ENCODE measurements around the gene GRN. TPM values are rescaled to one million over a fixed set of nuclear protein-coding genes. Genes with fewer than 3 reads are reported as not detected.
"Not testable (repeated sequence)": the region's sequence is repeated elsewhere in the genome, so short reads cannot be mapped to it uniquely, and the experiment has no call there.

GRN gene
- polyA plus RNA-seq, 1 donor: 218 TPM

GRCh38 chr17:44346064-44346844, 1.2 kb downstream of the GRN start:
- no peak for DNase-seq (ENCODE audit: low read depth)

DNA sequence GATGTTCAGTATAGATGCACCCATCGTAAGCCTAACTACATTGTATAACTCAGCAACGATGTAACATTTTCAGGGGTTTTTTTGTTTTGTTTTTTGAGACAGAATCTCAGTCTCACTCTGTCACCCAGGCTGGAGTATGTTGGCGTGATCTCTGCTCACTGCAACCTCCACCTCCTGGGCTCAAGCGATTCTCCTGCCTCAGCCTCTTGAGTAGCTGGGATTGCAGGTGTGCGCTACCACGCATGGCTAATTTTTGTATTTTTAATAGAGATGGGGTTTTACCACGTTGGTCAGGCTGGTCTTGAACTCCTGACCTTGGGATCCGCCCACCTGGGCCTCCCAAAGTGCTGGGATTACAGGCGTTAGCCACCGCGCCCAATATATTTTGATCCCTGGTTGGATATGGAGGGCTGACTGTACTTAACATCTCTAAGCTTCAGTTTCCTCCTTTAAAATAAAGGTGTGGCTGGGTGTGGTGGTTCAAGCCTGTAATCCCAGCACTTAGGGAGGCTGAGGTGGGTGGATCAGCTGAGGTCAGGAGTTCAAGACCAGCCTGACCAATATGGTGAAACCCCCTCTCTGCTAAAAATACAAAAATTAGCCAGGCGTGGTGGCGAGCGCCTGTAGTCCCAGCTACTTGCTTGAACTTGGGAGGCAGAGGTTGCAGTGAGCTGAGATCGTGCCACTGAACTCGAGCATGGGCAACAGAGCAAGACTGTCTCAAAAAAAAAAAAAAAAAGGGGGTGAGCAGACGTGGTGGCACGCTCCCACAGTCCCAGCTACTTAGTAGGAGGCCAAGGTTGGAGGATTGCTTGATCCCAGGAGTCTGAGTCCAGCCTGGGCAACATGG, 2.3 kb downstream of the GRN start:
- DNase-seq (ENCODE audit: low read depth): not testable (repeated sequence)

DNA sequence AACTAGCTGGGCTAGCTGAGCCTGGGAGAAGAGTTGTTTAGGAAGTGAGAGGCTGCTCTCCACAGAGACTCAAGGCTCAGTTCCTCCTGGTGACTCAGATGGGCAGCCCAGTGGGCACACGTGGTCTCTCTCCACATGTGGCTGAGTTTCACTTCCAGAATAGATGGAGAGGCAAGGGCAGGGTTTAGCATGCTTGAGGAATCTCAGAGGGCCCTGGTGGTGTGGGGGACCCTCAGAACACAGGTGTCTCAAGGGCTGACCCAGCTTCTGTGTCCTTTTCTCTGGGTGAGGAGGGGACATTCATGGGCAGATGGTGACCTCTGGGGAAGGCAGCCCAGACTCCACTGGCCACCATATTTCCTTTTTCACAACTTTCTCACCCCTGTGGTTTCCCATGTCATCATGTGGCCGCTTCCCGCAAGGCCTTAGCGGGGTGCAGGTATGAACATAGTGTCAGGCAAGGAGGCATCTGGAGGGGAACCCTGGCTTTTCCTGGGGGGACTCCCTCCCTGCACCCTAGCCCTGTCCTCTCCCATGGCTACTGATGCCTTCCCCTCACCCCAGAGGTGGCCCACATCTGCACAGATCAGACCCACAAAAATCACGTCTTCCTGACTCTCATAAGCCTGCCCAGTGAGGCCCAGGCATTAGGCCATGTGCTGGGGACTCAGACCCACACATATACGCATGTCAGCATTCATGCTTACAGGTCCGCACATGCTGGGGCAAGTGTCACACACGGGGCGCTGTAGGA, 3.3 kb downstream of the GRN start:
- DNase-seq (ENCODE audit: low read depth): no peak

- DNase-seq (ENCODE audit: low read depth): no peak
These were observed 3.9 kb downstream of the GRN start for GRCh38 chr17:44348988-44349364.

DNA sequence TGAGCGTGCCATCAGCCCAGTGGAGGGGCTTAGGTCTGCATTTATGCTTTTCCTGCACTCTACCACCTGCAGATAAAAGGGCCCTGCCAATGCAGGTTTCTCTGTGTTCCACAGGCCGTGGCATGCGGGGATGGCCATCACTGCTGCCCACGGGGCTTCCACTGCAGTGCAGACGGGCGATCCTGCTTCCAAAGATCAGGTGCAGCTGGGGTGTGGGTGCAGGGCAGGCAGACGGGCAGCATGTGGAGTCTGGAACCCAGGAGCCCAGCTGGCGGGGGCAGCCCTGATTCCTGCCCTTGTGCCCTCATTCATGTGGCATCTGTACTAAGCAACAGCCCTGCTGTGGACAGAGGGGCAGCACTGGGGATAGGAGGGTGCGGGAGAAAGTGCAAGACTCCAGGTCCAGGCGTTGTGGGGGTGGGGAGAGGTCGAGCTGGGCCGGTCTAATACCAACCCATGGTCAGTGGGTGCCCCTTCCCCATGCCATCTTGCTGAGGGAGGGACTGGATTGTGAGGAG, 4.5 kb downstream of the GRN start:
- DNase-seq (ENCODE audit: low read depth): no peak

GRCh38 chr17:44350733-44351226, 5.7 kb downstream of the GRN start:
- DNase-seq (ENCODE audit: low read depth): no peak

- DNase-seq (ENCODE audit: low read depth): no peak
These were observed 6.4 kb downstream of the GRN start for GRCh38 chr17:44351464-44351863.

- DNase-seq (ENCODE audit: low read depth): no peak
These were observed 7.1 kb downstream of the GRN start for GRCh38 chr17:44351961-44352827.

DNA sequence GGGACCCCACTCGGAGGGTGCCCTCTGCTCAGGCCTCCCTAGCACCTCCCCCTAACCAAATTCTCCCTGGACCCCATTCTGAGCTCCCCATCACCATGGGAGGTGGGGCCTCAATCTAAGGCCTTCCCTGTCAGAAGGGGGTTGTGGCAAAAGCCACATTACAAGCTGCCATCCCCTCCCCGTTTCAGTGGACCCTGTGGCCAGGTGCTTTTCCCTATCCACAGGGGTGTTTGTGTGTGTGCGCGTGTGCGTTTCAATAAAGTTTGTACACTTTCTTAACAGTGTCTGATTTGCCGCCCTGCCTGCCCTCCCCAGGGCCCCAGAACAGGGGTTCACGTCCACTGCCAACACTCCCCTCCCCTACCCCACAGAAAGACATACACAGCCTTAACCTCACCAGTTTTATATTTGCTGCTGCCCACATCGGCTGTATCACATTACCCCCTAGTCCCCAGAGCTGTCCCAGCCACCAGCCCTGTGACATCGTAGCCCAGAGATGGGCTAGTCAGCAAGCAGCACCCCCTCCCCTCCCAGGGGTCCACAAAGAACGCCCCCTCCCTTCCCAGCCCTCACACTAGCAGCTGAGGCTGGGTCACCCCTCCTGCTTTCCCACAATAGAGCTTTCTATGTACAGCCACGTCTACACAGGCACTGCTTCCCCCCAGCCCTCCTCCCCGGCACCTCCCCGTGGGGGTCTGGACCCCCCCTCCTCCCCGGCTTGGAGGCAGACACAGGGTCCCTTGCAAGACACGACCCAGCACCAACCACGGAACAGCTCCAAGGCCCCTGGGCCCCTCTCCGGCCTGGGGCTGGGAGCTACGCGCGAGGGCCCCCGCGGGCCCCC, 7.9 kb downstream of the GRN start:
- no peak for DNase-seq (ENCODE audit: low read depth)

- no peak for DNase-seq (ENCODE audit: low read depth)
These were observed 8.7 kb downstream of the GRN start for GRCh38 chr17:44353672-44354331.

GRCh38 chr17:44354582-44355561, 9.8 kb downstream of the GRN start:
- no peak for DNase-seq (ENCODE audit: low read depth)

- no peak for DNase-seq (ENCODE audit: low read depth)
These were observed 10.6 kb downstream of the GRN start for GRCh38 chr17:44355642-44356099.

DNA sequence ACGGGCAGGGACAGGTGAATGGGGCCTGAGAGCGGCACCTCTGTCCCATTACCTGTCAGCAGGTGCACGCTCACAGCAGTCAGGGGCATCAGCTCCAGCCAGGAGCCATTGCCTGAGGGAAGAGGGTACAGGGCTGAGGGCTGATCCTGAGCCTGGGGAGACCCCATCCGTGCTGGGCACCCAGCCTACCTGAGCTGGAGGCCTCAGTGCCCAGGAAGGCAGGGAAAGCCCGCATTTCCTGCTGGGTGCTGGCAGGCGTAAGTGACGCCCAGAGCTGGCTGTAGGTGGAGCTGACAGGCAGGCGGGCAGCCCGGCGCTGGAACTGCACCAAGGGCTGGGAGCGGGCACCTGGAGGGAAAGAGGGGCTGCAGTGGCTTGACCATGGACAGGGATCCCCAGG, 11.1 kb downstream of the GRN start:
- no peak for DNase-seq (ENCODE audit: low read depth)

DNA sequence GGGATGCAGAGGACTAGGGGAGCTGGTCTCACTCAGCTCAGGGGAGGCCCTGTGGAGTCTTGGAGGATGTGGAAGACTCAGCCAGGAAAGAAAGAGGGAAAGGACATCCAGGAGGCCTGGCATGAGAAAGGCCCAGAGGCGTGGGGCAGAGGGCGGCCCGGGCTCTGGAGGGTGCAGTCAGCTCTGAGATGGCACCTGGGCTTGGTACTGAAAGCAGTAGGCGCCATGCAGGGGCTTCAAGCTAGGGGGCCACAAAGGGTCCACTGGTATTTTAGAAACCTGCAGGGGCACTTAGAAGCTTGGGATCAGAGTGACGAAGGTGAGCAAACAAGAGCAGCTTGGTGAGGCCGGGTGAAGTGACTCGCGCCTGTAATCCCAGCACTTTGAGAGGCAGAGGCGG, 13.0 kb downstream of the GRN start:
- DNase-seq (ENCODE audit: low read depth): no peak

GRCh38 chr17:44359006-44359405, 13.9 kb downstream of the GRN start:
- DNase-seq (ENCODE audit: low read depth): no peak

- no peak for DNase-seq (ENCODE audit: low read depth)
These were observed 14.5 kb downstream of the GRN start for GRCh38 chr17:44359458-44360143.

DNA sequence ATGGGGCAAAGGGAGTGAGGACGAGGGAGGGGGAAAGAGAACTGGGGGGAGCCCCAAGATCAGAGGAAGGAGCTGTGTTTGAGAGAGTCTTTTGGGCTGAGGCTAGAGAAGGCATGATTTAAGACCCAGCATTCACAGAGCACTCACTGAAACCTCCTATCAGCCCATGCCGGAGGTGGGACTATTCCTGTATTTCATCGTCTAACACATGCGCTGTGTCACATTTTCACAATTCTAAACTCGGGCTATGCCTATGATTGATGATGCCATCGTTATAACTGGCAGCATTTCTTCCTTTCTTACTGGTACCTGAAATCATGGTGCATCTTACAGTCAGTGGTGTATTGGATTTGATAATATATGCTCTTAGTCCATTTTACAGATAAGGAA, 15.0 kb downstream of the GRN start:
- no peak for DNase-seq (ENCODE audit: low read depth)

DNA sequence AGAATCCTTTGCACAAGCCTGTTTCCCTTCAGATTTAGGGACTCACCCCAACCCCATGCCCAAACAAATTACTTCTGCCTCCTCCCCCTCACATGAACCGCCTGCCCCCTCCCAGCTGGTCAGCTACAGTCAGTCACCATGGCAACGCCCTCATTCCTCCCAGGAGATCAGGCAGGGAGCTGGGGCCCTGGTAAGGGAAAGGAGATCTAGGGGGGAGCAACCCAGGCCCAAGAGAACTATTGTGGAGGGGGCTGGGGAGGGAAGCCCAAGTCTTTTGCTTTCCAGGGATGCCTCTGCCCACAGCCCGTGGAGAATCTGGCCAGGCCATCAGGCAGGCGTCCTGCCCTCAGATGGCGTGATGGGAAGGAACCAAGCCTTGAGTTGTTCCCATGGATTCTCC, 15.7 kb downstream of the GRN start:
- no peak for DNase-seq (ENCODE audit: low read depth)
